LNCaP clone FGC (cell line): ENCODE measurements around the gene ZNF827.

Source experiments
- DNase-seq: peaks from one replicate; pipeline ENCODE4 v3.0.0-alpha.2; 2011; ENCODE audit warnings: low read depth
- H3K4me3 ChIP-seq: 2 replicates; pipeline ENCODE4 v1.5.1; 2011; ENCODE audit warnings: mild to moderate bottlenecking, low read depth, low read length, control low read depth
- TF ChIP-seq, protein P1 (sequence below): IDR thresholded peaks from 2 replicates; pipeline ENCODE4 v1.5.1; 2012; ENCODE audit warnings: mild to moderate bottlenecking; ENCODE audit not compliant: control insufficient read depth, insufficient read depth; ENCODE audit errors: extremely low read depth

Gene ZNF827

DNA sequence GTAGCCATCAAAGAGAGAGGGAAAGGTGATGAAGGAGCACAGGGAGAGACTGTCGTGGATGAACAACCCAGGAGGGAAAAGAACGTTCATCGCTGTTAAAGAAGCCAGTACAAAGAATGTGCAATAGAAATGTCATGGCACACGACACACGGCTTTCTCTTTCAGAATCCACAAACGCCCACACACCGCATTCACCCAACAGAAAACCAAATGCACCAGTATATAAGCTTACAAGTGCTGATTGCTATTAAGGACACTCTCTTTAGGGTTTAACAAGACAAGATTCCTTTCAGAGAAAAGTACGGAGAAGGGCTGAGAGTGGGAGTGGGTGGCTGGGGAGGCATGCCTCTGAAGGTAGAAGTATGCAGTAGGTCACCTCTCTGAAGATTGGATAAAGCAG is 178.4 kb downstream of the ZNF827 start:
- no peak overlapping the region for H3K4me3 ChIP-seq
- DNase-seq, result no peak
- TF ChIP-seq, protein P1, sequence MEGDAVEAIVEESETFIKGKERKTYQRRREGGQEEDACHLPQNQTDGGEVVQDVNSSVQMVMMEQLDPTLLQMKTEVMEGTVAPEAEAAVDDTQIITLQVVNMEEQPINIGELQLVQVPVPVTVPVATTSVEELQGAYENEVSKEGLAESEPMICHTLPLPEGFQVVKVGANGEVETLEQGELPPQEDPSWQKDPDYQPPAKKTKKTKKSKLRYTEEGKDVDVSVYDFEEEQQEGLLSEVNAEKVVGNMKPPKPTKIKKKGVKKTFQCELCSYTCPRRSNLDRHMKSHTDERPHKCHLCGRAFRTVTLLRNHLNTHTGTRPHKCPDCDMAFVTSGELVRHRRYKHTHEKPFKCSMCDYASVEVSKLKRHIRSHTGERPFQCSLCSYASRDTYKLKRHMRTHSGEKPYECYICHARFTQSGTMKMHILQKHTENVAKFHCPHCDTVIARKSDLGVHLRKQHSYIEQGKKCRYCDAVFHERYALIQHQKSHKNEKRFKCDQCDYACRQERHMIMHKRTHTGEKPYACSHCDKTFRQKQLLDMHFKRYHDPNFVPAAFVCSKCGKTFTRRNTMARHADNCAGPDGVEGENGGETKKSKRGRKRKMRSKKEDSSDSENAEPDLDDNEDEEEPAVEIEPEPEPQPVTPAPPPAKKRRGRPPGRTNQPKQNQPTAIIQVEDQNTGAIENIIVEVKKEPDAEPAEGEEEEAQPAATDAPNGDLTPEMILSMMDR, result no peak

DNA sequence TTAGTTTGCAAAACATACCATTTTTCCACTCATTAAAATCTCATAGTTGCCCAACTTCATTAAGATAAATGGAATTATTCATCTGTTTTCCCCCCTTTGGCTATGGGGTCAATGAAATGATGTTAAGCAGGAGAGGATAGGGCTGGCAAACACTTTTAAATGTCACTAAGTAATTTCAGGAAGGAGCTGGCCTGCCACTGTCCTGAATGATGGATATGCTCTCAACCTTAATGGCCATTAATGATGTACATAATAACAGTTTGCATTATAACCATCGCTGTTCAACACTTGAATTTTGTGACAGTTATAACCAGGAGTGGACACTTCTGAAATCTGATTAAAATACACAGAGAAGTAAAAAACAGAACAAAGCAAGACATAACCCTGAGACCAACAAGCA is 181.4 kb downstream of the ZNF827 start:
- no peak for DNase-seq
- H3K4me3 ChIP-seq, result no peak overlapping the region
- TF ChIP-seq, protein P1, result no peak

DNA sequence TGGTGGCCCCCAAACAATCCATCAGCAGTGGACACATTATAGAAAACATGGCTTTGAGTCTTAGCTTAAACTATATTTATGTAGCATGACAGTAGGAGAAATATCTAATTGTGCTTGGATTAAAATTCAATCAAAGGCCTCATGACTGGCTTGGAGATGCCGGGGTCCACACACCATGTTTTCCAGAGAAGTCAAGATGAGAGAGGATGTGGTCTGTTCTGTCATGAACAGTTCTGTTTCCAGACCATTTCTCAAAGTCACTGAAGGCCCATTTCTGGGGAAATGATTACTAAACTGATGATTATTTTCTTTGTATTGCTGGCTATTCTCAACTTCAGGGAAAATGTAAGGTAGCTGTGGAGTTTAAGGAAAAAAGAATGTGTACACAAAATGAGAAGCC is 182.4 kb downstream of the ZNF827 start:
- no peak overlapping the region for H3K4me3 ChIP-seq
- DNase-seq, result no peak
- TF ChIP-seq, protein P1, result no peak

DNA sequence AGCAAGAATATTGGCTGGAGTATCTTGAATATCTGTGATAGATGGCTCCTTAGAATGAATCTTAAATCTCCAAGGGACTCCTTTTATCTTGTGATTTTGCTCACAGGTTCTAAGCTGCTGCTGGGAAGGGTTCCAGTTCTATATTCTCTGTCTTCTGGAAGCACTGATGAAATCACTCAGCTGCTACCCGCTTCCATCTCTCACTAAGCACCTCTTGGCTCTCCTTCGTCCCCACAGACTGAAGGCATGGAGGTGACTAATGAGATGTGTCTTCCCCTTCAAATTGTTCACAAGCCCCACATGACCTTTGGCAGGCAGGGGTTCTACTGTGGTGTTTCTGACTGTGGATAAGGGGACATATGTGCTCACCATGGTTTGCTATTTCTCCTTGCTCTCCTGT is 182.8 kb downstream of the ZNF827 start:
- H3K4me3 ChIP-seq, result no peak overlapping the region
- TF ChIP-seq, protein P1, result no peak

DNA sequence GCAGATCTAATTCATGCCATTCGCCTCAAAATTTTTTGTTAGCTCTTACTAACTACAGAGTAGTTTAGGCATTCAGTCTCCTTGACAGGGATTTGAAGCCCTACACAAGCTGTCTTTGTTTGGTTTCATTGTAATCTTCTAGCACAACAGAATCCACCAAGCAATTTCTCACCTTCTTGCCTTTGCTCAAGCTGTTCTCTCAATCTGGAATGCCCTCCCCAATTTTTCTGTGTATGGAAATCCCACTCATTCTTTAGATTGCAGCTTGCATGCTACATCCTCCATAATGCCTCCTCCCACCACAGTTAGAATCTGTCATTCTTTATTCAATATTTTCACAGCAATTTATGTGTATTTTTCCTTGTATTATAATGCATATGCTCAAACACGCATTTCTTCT is 195.0 kb downstream of the ZNF827 start:
- no peak for DNase-seq
- H3K4me3 ChIP-seq, result no peak overlapping the region
- TF ChIP-seq, protein P1, result no peak

More for the DNA sequence above, 182.8 kb downstream of the ZNF827 start:
- DNase-seq, result no peak

DNA sequence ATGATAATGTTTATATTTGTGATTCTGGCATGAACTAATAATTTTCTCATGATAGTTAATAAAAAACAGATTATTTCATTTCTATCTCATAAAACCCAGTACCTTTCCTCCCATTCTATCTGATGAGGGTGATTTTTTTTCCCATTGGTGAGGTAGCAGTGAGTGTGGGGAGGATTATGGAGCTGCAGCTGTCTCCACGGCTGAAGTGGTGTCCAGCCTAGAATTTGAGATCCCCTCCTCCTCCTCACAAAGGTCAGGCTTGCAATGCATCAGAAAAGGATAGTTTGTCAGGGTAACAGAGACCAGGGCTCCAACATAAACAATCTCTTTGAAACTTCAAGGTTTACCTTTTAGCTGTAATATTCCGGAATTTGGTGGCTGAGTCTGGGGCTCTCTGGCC is 197.8 kb downstream of the ZNF827 start:
- no peak for DNase-seq
- TF ChIP-seq, protein P1, result no peak

DNA sequence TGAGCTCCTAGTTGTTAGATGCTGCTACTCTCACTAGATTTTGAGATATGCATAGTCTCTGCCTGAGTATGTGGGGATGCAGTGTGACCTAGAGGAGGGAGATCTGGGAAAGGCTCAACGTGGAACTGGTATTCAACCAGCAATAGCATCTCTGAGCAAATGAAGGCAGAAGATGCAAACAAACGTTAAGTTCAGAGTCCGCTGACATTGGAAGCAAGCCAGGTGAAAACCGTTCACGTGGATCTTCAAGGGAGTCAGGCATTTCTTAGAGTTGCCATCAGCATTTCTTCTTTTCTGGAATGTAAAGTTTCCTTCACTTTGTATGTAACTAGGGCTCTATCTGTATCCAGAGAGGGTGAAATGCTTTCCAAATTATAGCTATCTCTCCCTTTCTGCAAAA is 198.8 kb downstream of the ZNF827 start:
- no peak overlapping the region for H3K4me3 ChIP-seq
- peak; percentile 54 for DNase-seq
- TF ChIP-seq, protein P1, result no peak

More for the DNA sequence above, 197.8 kb downstream of the ZNF827 start:
- no peak overlapping the region for H3K4me3 ChIP-seq
